Cardiac septum (tissue), 1 donor: ENCODE measurements around the gene MAP3K12. TPM values are rescaled to one million over a fixed set of nuclear protein-coding genes. Genes with fewer than 3 reads are reported as not detected.
A peak's percentile ranks its signal among the peaks of the same experiment; 100 is the strongest.
"Not testable (repeated sequence)": the region's sequence is repeated elsewhere in the genome, so short reads cannot be mapped to it uniquely, and the experiment has no call there.

Source experiments
- DNase-seq: peaks from one replicate; pipeline ENCODE4 v3.0.0-alpha.2; 2020; ENCODE audit warnings: low spot score
- intact Hi-C: fragments of 100-400 bp; cut with DNase I; formaldehyde crosslinking; loops from one replicate; pipeline ENCODE4 v1.14.0; 2022
- long read RNA-seq: library from polyadenylated mRNA; unstranded; transcript quantifications from one replicate; pipeline ENCODE4 v2.0.0, GENCODE V29; 2021
- total RNA-seq: library from RNA; stranded (reverse); fragmentation: NEBNext Ultra II Directional; extraction: Animal tissue kit (Norgen Biotek cat#: 25700); gene quantifications from one replicate; pipeline ENCODE4 v1.2.1, GENCODE V29; 2021
- donor health status: DM: no; HTN: no; CAD: no.

The MAP3K12 gene
- total RNA-seq = 7.0 TPM
- long read RNA-seq, partial matches to known transcripts = 2 of 19 reads
- long read RNA-seq, other reads (novel, unspliced or antisense) = 17 of 19 reads

GRCh38 chr12:53499266-53500141, at the start of gene MAP3K12:
Gene MAP3K12, minus strand, starts transcription at chr12:53499458. Its CDS starts 12,067 bp downstream, at chr12:53487391.
- DNase-seq = peak; percentile 84
- intact Hi-C loops = no loop called here

GRCh38 chr12:53548354-53548753, 49.1 kb upstream of the MAP3K12 start:
- intact Hi-C loops = loop anchor here (10.0 kb wide), 1 partner anchor 196 kb away; no protein-coding TSS in a partner anchor
- not testable (repeated sequence) for DNase-seq

- DNase-seq = no peak
- intact Hi-C loops = loop anchor here (1.0 to 10.0 kb wide), 3 partner anchors 84 to 201 kb away; partner anchors contain the start of genes ATF7 and ATP5MC2
These were observed 44.3 kb upstream of the MAP3K12 start for GRCh38 chr12:53543539-53543938.

GRCh38 chr12:53539526-53539925, 40.3 kb upstream of the MAP3K12 start:
- DNase-seq = no peak
- intact Hi-C loops = no loop called here

GRCh38 chr12:53538209-53538689, 39.0 kb upstream of the MAP3K12 start:
- no peak for DNase-seq
- intact Hi-C loops = no loop called here

GRCh38 chr12:53536962-53537361, 37.7 kb upstream of the MAP3K12 start:
- intact Hi-C loops = no loop called here
- DNase-seq = no peak

- intact Hi-C loops = no loop called here
- DNase-seq = no peak
These were observed 34.2 kb upstream of the MAP3K12 start for GRCh38 chr12:53533471-53533870.

- intact Hi-C loops = no loop called here
- DNase-seq = no peak
These were observed 33.5 kb upstream of the MAP3K12 start for GRCh38 chr12:53532524-53533445.

- intact Hi-C loops = no loop called here
- no peak for DNase-seq
These were observed 32.8 kb upstream of the MAP3K12 start for GRCh38 chr12:53532021-53532420.

- DNase-seq = no peak
- intact Hi-C loops = no loop called here
These were observed 31.7 kb upstream of the MAP3K12 start for GRCh38 chr12:53530920-53531319.

GRCh38 chr12:53530061-53530460, 30.8 kb upstream of the MAP3K12 start:
- intact Hi-C loops = no loop called here
- no peak for DNase-seq

GRCh38 chr12:53524476-53524875, 25.2 kb upstream of the MAP3K12 start:
- no peak for DNase-seq
- intact Hi-C loops = no loop called here

GRCh38 chr12:53523131-53523530, 23.9 kb upstream of the MAP3K12 start:
- intact Hi-C loops = no loop called here
- DNase-seq = no peak

GRCh38 chr12:53518381-53518780, 19.1 kb upstream of the MAP3K12 start:
- DNase-seq = no peak
- intact Hi-C loops = no loop called here

- intact Hi-C loops = no loop called here
These were observed 17.6 kb upstream of the MAP3K12 start for GRCh38 chr12:53516758-53517455.

GRCh38 chr12:53515291-53515680, 16.0 kb upstream of the MAP3K12 start:
- DNase-seq = no peak
- intact Hi-C loops = no loop called here

More at GRCh38 chr12:53516758-53517455, 17.6 kb upstream of the MAP3K12 start:
- no peak for DNase-seq

GRCh38 chr12:53514628-53515290, 15.5 kb upstream of the MAP3K12 start:
- intact Hi-C loops = no loop called here

GRCh38 chr12:53513712-53514410, 14.6 kb upstream of the MAP3K12 start:
- no peak for DNase-seq
- intact Hi-C loops = no loop called here

More at GRCh38 chr12:53514628-53515290, 15.5 kb upstream of the MAP3K12 start:
- DNase-seq = no peak
